NCI-H345 treated with DMSO at 0.1 percent for 48 hours (cell line): ENCODE data around the gene ZBTB7A.
"Not testable (repeated sequence)": the region's sequence is repeated elsewhere in the genome, so short reads cannot be mapped to it uniquely, and the experiment has no call there.

ENCODE experiments used
- DNase-seq: peaks from one replicate; lab custom pipeline; 2025; ENCODE audit not compliant: unreplicated experiment; lab: John Stamatoyannopoulos, UW

ZBTB7A gene

DNA sequence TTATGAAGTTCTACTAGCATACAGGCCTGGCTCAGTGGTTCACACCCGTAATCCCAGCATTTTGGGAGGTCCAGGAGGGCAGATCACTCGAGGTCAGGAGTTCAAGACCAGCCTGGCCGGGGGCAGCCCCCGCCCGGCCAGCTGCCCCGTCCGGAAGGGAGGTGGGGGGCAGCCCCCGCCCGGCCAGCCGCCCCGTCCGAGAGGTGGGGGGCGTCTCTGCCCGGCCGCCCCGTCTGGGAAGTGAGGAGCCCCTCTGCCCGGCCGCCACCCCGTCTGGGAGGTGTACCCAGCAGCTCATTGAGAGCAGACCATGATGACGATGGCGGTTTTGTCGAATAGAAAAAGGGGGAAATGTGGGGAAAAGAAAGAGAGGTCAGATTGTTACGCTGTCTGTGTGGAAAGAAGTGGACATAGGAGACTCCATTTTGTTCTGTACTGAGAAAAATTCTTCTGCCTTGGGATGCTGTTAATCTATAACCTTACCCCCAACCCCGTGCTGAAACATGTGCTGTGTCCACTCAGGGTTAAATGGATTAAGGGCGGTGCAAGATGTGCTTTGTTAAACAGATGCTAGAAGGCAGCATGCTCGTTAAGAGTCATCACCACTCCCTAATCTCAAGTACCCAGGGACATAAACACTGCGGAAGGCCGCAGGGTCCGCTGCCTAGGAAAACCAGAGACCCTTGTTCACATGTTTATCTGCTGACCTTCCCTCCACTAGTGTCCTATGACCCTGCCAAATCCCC, 67.9 kb downstream of the ZBTB7A start:
- not testable (repeated sequence) for DNase-seq

- DNase-seq = no peak
Observed at GRCh38 chr19:3995607-3996006, 71.1 kb downstream of the ZBTB7A start.
